GM21723 (cell line): Measurements from ENCODE around the gene MIB2.

Experiments
- ATAC-seq: cut with Tn5 transposase; IDR thresholded peaks from one replicate; pipeline ENCODE4 v1.9.1; 2021; ENCODE audit warnings: mild to moderate bottlenecking, moderate library complexity; ENCODE audit not compliant: unreplicated experiment

MIB2 gene

DNA sequence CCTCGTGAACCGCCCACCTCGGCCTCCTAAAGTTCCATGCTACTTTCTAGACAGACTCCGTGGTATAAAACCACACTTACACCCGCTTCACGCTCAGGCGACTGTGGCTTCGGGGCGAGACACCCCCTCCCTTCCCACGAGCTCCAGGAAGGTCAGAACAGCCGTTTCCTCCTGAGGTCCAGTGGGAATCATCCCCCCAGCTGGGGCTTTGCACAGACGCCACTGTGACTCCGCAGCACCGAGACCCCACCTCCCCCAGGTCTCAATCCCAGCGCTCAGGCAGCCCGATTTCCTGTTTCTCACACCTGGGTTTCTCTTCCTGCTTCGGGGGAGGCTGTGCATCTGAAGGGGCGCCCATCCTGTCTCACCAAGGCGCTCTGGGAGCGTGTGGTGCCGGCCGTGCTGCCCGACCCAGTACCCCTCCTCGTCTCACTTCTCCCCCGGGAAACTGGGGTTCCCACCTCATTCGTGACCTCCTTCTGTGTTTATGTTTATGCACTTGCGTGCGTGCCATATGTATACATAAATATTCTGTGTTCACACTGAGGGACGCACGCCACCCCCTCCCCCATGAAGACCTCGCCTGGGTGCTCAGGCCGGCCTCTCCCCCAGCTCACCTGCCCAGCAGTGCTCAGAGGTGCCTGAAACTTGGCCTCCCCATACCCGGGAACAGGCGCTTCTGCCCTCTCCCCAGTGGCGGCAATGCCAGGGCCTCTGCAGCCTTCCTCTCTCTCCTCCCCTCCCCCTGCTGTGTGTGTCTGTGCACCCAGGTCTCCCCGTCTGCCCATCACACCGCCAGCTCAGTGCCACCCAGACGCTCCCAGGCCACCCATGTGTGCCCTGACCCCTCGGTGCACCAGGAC, 62.6 kb downstream of the MIB2 start:
- ATAC-seq: peak; percentile 68

DNA sequence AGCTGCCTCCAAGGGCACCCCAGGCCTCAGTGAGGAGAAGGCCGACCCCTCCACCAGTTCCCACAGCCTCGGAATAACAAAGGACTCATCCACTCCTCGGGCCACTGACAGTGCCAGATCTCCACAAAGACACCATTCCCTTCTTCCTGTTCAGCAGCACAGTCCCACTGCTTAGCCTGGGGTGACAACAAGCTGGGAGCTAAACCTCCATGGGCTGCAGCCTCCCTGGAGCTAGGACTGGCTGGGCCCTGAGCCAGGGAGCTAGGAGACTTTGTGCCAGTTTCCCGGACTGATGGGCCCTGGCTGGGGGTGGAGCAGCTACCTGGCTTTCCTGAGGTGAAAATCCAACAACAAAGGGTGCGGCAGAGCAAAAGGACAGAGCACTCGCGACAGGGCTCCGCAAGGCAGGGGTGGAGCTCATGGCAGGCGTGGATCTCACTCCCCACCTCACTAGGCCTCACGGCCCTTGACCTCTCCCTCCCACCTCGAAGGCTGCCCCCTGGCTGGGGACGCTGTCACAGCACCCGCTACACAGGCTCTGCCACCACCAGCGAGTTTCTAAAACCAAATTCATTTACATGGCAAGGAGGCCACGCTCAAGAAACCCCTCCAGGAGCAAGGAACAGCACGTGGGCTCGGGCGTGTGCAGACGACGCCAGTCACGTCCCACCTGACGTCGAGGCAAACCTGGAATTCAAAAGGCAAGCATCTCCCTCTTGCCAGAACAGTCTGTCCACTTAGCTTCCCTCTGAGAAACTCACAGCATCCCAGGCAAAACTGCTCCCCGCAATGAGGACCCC, 63.5 kb downstream of the MIB2 start:
- peak; percentile 28 for ATAC-seq
